Activated T-cell treated with anti-CD3 and anti-CD28 coated beads for 1 hour (primary cell): ENCODE data around the gene TTLL8.

ENCODE experiments used
- DNase-seq: peaks from one replicate; pipeline ENCODE4 v3.0.0-alpha.2; 2020; ENCODE audit warnings: low read depth

Gene TTLL8

DNA sequence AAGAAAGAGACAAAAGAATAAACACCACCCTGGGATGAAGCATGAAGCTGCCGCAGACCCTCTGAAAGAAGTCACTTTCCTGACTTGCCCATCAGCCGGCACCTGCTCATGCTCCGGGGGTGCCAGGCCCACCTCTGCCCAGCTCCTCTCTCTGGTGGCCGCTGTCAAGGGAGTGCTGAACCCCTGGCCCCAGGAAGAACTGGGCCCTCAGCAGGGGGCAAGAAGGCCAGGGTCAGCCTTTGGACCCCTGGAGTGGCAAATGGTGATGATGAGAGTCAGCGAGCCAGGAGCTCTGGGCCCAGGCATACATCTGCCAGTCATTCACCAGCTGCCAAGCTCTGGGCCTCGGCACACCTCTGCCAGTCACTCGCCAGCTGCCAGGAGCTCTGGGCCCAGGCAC, 17.4 kb downstream of the TTLL8 start:
- no peak for DNase-seq

DNA sequence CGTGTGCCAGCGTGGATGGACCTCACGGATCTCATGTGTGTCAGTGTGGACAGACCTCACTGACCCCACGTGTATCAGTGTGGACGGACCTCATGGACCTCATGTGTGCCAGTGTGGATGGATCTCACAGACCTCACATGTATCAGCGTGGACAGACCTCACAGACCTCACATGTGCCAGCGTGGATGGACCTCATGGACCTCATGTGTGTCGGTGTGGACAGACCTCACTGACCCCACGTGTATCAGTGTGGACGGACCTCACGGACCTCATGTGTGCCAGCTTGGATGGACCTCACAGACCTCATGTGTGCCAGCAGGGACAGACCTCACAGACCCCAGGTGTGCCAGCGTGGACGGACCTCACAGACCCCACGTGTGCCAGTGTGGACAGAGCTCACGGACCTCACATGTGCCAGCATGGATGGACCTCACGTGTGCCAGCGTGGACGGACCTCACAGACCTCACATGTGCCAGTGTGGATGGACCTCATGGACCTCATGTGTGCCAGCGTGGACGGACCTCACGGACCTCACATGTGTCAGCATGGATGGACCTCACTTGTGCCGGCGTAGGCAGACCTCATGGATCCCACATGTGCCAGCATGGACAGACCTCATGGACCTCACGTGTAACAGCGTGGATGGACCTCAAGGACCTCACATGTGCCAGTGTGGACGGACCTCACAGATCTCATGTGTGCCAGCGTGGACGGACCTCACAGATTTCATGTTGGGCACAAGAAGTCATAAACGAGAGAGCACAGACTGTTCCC, 18.2 kb downstream of the TTLL8 start:
- no peak for DNase-seq

DNA sequence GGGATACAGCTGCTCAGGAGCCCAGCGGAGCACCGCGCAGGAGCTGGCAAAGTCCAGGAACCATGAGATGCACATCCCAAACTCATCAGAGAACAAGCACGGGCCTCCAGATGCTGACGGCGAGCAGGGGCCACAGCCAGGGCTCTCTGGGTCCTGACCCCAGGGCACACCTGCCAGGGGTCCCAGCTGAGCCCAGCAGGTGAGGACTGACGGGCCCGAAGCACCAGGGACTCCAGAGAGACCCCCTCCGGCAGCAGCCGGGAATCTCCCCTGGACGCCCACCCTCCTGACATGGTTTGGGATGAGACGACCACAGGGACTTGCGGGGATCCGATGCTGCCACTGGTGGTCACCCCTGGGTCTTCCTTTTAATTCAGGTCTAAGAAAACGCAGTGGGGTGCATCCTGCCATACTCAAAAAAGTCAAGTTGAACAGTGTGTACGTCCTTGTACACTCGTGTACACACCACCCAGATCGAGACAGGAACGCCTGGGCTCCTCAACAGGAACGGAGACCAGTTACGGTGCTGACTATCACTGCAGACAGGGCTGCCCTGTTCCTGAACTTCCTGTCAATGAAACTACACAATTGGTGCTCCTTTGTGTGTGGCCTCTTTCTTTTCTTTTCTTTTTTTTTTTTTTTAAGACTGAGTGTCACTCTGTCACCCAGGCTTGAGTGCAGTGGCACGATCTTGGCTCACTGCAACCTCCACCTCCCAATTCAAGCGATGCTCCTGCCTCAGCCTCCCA, 21.9 kb downstream of the TTLL8 start:
- DNase-seq, result no peak

DNA sequence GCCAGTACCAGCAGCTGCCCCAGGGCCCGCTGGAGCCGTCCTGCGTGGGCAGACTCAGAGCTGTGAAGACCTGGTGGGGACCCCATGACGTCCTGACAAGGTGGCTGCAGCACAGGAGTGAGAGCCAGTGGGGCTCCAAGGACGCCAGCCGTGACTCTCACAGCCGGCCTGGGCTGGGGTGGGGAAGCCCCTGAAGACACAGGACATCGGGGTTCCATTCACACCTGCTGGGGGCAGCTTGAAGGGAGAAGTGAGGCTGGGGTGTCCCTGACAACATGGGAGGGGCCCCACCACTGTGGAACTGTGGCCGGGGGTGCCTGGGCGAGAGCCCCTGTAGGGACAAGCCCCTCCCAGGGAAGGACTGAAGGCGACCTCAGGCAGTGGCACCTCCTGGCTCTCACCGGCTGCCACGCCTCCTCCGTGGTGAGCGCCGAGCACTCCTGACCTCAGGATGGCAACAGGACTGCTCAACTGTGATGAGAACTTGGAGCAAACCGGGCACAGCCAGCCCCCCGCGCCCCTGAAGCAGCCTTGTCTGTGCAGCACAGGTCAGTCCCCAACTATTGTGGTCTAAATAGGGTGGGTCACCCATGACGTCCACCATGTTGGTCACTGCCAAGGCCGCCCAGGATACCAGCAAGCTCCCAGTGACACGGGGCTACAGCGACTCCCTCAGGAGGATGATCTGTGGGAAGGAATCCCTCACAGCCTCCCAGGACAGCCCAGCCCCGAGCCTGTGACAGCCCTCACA, 22.8 kb downstream of the TTLL8 start:
- DNase-seq, result no peak

DNA sequence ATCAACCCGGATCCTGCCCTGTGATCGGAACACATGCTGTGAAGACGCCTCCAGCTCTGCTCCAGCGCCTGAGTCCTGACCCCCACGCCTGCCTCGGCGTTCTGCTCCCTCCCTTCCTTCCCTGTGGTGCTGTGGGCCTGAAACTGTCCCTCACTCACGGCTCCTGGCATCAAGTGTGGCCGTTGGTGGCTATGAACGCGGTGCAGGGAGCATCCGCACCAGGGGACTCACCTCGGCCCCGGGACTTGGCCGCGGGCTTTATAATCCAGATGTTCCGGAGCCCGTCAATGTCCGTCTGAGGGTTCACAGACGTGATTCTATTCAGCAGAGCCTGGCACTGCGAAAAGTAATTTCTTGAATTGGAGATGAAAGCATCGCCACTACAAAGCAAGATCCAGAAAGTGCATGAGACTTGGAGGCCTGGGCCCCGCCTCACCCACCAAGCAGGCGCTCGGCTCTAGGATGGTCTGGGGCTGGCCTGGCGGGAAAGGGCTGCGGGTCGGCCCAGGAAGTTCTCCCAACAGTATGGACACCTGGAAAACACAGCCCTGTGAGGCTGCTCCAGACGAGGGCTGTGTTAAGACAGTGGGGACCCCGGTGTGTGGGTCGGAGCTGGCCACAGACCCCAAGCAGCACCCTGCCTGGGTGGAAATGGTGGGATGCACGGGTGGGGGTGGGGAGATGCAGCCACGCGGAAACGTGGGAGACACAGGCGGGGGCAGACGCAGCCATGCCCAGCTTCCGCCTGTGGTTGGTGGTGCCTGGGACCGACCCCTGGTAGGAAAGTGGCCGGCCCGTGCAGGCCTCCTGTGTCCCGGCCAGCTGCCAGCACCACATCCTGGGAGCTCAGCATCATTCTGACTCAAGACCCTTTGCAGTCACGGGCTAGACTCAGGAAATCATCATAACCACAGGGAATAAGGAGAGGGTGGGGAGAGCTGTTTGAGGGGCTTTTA, 23.7 kb downstream of the TTLL8 start:
- DNase-seq, result no peak

DNA sequence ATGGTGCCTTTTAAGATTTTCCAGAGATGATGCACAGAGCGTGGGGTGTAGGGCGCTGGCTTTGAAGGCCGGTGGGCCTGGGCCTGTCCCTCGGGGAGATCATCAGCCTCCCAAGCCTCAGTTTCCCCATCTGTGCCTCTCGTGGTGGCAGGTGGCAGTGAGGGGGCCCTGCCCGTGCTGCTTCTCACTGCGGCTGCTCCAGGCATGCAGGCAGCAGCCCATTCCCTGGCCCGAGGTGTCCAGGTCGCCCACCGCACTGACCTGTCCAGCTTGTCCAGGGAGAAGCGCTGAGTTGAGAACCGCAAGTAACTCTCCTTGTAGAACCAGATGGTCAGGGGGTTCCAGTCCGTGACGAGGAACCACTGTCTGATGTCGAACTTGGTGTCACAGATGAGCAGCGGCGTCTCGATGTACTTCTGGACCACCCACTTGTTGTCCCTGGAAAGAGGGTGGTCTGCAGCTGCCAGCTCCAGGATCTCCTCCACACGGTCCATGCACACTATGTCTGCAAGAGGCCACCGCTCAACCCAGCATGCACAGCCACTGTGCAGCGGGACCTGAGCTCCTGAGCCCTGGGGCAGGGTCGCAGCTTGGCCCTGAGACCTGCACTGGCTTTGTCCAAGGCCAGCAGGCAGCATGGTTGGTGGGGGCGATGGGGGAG, 25.0 kb downstream of the TTLL8 start:
- no peak for DNase-seq

DNA sequence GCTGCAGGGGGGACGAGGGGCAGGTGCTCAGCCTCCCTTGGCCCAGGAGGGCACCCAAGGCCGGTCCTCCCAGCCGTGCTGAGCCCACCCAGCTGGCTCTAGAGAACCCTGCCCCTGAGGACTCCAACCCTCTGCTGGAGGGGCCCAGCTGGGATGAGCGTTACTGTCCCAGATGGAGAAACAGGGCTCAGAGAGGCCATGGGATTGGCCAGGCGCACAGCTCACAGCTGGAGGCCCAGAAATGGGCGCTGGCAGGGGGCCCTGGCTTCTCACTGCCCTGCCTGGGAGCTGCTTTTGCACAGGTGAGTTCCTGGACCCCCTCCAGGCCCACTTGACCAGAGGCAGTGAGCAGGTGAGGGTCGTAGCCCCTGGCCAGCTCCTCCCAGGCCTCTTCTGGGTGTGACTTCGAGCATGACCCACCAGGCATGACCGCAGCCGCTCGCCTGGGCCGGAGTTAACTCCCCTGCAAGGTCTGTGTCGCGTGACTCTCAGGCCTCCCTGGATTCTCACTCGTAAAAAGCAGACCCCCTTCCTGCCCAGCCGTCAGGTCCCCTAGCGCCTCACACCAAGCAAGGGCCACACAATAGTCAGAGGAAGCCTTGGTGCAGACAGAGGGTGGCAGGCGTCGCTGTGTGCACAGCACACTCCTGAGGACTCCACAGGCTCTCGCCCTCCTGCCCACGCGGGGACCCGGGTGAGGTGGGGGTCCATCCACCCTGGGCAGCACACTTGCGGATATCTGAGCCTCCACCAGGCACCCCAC, 25.8 kb downstream of the TTLL8 start:
- DNase-seq, result no peak

DNA sequence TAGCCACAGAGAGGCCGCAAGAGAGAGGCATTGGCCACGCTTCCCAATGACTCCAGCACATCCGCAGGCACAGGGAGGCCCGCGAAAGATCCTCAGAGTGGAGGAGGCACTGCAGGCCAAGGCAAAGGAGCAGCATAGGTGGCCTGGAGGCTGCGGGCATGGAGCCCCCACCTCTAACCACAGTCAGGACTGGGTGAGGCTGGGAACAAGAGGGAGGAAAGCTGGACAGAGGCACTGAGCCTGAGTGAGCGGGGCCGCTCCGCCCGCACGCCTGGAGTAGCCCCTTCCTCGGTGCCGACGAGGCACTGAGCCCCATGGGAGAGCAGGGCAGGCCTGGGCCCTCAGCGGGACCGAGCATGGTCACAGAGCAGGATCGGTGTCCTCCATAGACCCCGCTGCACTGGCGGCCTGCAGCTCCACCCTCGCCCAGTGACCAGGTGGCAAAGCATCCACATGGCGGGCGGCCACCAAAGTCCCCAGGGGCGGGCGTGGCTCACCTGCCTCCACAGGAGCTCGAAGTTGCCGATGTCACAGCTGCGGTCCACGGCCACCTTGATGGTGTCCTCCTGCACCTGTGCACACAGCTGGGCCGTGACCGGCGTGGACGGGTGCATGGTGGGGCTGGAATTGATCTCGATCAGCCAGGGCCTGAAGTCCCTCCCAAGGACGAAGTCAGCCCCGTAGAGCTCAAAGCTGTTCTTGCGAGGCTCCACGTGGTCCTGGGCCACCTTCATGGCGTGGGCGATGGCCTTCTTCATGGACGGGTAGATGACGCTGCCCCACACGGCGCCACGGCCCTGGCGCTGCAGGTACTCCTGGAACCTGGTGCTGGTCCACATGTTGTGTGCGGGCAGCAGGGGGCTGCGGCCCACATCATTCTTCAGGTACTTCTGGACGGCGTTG, 26.7 kb downstream of the TTLL8 start:
- no peak for DNase-seq

DNA sequence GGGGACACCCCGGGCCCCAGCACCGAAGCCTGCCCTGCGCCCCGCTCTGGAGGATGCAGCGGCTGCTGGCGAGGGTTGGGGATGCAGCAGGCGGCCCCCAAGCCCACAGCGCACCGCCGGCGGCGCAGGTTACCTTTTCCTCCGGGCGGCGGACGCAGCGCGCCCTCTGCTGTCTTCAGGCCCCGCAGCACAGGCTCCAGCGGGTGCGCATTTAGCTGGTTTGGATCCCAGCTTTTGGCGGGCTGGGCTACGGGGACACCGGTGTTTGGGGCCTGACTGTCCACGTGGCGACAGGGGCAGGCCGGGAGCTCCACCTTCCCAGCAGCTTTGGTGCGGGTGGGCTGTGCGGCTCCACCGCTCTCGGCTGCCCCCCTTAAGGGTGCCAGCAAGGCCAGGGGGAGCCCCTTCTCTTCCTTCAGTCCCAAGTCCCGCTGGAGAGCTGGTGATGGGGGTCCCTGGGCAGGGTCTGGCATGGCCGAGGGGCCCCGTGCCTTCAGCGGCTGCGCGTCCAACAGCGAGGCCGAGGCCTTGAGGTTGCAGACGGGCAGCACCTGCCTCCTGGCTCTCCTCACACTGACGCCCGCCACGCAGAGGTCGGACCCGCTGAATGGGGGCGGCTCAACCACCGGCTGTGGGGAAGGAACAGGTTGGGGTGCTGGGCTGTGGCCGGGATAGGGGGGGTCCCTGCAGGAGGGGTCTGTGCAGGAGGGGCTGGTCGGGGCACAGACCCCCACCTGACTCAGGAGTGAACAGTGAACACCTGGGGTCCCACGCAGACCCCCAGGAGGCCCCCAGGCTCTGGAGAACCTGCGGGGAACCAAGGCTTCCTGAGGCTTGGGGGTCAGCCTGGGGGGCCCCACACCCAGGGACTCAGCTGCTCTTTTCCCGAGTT, 27.6 kb downstream of the TTLL8 start:
- peak; percentile 75 for DNase-seq

DNA sequence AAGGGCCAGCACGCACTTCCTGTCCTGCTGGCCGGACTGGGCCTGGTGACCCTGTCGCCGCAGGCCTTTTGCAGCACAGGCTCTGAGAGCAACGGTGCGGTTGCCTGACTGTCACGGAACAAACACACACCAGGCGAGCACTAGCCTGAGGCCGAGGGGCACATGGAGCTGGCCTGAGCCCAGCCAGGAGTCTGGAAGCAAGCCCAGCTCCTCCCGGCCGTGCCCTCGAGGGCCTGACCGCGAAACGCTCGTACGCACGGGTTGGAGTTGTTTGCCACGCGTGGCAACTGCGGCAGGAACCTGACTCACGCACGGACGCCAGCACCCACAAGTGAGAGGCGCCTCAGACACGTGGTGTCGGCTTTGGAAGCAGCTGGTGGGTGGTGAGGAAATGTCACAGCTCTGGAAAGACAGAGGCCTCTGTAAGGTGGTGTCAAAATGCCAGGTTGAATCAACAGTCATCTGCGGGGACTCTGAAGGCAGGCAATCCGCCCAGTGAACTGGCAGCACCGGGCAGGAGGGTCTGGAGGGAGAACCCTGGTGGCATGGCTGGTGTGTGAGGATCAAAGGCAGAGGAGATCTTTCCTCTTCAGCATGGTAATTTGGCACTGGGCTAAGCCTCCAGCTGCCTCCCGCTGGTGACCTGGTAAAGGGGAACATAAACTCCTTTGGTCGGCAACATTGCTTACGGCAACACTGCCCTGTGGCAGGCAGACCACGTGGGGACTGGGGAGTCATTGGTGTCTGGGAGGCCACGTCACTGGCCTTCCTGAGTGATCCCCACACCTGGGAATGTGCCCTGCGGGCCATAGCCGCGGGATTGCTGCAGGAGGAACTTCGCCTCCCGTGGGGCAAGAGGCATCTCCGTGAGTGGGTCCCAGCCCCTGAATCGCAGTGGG, 30.2 kb downstream of the TTLL8 start:
- no peak for DNase-seq

DNA sequence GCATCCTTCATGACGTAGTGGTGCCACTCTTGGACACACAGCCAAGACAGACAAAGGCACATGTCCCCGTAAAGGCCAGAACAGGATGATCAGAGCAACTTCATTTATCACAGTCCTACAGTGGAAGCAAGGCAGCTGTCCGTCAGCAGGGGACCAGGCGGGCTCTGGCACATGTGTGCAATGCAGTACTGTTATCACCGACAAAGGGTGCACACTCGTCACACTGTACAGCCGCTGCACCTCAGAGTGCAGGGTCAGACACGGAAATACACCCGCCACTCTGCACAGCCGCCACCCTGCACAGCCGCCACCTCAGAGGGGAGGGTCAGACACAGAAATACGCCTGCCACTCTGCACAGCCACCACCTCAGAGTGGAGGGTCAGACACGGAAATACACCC, 32.1 kb downstream of the TTLL8 start:
- DNase-seq, result no peak

DNA sequence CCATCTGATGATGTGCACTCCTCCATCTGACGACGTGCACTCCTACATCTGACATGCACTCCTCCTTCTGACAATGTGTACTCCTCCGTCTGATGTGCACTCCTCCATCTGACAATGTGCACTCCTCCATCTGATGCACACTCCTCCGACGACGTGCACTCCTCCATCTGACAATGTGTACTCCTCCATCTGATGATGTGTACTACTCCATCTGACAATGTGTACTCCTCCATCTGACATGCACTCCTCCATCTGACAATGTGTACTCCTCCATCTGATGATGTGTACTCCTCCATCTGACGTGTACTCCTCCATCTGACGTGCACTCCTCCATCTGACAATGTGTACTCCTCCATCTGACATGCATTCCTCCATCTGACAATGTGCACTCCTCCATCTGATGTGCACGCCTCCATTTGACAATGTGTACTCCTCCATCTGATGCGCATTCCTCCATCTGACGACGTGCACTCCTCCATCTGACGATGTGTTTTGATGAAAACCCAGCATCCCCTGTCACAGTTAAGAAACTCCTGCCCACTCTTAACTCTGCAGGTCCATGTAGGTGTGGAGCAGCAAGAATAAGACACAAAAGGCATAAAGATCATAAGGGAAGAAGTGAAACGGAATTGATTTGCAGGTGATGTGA, 35.8 kb downstream of the TTLL8 start:
- DNase-seq, result no peak

DNA sequence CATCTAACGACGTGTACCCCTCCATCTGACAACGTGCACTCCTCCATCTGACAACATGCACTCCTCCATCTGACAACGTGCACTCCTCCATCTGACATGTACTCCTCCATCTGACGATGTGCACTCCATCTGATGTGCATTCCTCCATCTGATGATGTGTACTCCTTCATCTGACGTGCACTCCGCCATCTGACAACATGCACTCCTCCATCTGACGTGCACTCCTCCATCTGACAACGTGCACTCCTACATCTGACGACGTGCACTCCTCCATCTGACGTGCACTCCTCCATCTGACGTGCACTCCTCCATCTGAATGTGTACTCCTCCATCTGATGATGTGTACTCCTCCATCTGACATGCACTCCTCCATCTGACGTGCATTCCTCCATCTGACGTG, 37.5 kb downstream of the TTLL8 start:
- no peak for DNase-seq

DNA sequence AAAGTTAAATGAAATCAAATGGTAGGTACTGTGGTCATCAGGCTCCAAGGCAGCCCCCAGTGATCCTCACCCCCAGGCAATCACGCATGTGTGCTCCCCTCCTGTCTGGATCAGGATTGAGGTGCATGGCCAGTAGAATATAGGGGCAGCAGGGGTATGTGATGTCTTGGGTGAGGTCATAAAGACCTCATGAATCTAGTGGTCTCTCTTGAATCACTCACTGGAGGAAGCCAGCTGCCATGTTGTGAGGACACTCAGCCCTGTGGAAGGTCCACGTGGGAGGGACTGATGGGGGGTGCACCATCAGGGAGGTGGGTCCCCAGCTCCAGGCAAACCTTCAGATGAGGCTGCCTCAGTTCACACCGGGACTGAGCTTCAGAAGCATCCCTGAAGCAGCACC, 38.8 kb downstream of the TTLL8 start:
- DNase-seq, result no peak

DNA sequence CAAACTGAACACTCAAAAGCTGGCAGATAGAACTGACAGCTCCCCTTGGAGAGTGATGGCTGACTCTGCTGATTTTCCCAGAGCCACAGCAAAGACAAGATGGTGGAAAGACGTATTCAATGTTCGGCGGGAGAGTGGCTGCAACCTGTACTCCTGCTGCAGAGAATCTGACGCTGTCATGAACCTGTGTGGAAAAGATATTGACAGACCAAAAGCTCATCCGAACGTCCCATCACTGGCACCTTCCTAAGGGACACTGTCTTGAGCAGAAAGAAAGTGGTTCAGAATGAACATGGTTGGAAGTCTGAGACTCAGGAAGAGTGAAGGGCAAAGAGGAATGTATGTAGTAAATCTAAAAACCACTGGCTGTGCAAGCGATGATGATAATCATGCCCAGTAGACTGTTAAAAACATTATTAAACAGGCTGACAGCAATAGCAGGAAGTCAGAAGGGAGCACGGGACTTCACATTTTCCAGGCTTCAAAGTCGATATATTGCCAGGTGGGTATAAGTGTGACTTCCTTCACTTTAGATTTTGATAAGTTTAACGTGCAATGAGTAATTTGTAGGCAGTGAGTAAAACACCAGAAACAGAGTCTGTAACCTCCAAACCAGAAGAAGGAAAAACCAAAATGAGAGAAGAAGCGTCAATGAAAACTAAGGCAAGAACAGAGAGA, 39.4 kb downstream of the TTLL8 start:
- no peak for DNase-seq

DNA sequence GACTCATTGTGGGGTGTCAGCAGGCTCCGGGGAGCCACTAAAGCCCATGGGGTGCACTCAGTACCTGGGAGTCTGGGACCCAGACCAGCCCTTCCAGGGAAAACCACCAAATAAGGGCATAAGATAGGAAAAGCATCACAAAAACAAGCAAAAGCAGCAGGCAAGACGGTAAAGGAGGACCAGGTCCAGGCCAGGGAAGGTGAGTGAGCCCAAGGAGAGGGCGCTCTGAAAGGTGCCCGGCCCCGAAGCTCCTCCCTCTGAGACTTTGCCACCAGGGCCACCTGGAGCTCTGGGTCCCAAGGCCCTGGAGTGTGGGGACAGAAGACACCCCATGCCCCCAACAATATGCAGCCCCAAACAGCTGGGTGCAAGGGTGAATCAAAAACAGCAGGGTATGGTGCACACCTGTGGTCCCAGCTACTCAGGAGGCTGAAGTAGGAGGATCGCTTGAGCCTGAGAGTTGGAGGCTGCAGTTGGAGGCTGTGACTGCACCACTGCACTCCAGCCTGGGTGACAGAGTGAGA, 40.3 kb downstream of the TTLL8 start:
- DNase-seq, result no peak
